WERI-Rb-1 (cell line): ENCODE measurements around the gene RMDN2.

ENCODE experiments used
- DNase-seq: peaks from one replicate; pipeline ENCODE4 v3.0.0-alpha.2; 2020
- H3K27ac ChIP-seq: fragments of 250-450 bp; sonication (Bioruptor Pico); 2 replicates; pipeline ENCODE4 v1.5.1; 2020; ENCODE audit warnings: mild to moderate bottlenecking, moderate library complexity
- H3K27me3 ChIP-seq: fragments of 250-450 bp; sonication (Bioruptor Pico); 2 replicates; pipeline ENCODE4 v1.5.1; 2021; ENCODE audit warnings: mild to moderate bottlenecking, low read depth, moderate library complexity; ENCODE audit not compliant: insufficient read depth, severe bottlenecking
- H3K36me3 ChIP-seq: fragments of 250-450 bp; sonication (Bioruptor Pico); 2 replicates; pipeline ENCODE4 v1.5.1; 2020; ENCODE audit warnings: mild to moderate bottlenecking, moderate library complexity
- H3K4me3 ChIP-seq: 2 replicates; pipeline ENCODE4 v1.5.1; 2011; ENCODE audit warnings: low read depth, mild to moderate bottlenecking, control low read depth, low read length
- H3K9me3 ChIP-seq: fragments of 250-450 bp; sonication (Bioruptor Pico); 2 replicates; pipeline ENCODE4 v1.5.1; 2021; ENCODE audit warnings: mild to moderate bottlenecking, moderate library complexity; ENCODE audit not compliant: severe bottlenecking
- TF ChIP-seq, protein P1 (sequence below): IDR thresholded peaks from 2 replicates; pipeline ENCODE4 v1.5.1; 2011; ENCODE audit warnings: low read depth, mild to moderate bottlenecking, control low read depth, inconsistent platforms, low read length

The RMDN2 gene

DNA sequence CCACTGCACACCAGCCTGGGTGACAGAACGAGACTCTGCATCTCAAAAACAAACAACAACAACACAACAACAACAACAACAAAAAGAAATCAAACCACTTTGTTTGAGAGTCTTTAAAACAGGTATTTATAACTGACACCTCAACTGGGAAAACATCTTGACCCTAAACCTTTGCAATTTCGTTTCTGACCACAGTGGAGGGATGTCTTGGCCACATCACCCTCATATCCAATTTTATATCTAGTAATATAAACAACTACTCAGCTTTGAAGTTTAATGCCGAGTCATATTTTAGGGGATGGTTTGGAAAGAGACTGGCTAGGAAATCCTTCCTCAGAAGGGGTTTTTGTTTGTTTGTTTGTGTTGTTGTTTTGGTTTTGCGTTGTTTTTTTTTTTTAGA lies 37.8 kb upstream of the RMDN2 start:
- Histone ChIP-seq H3K27me3 (no peaks in the 10 kb centered on the region), H3K9me3 (no peaks in the 10 kb centered on the region), H3K36me3 (no peaks in the 10 kb centered on the region), H3K4me3 (no peak overlapping the region), H3K27ac (no peak overlapping the region)
- no peak for DNase-seq
- TF ChIP-seq, protein P1, sequence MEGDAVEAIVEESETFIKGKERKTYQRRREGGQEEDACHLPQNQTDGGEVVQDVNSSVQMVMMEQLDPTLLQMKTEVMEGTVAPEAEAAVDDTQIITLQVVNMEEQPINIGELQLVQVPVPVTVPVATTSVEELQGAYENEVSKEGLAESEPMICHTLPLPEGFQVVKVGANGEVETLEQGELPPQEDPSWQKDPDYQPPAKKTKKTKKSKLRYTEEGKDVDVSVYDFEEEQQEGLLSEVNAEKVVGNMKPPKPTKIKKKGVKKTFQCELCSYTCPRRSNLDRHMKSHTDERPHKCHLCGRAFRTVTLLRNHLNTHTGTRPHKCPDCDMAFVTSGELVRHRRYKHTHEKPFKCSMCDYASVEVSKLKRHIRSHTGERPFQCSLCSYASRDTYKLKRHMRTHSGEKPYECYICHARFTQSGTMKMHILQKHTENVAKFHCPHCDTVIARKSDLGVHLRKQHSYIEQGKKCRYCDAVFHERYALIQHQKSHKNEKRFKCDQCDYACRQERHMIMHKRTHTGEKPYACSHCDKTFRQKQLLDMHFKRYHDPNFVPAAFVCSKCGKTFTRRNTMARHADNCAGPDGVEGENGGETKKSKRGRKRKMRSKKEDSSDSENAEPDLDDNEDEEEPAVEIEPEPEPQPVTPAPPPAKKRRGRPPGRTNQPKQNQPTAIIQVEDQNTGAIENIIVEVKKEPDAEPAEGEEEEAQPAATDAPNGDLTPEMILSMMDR, result no peak

DNA sequence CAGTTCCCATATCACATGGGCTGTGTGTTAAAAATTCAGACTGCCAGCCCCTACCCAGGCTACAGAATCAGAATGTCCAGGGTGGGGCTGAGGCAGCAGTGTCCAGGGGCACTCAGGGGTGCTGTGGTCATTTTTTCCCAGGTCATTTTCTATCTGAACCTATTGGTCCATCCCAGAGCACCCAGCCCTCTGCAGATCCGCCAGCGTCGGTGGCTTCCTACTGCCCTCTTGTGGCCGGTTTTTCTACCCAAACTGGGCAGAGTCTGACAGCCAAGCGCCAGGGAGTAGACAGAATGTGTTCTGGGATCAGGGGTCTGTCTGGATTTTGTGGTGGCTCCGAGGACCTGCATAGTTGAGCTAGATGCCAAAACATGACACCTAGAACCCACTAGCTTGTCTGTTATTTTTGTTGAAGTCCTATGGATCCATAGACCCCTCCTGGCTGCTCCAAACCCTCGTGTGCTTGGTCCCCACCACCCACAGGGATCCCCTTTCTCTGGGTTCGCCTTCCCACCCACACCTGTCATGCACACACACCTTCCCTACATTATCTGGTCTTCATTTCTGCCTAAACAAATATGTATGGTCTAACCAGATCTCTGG lies 34.1 kb upstream of the RMDN2 start:
- no peaks in the 10 kb centered on the region for H3K36me3 ChIP-seq
- DNase-seq, result peak; percentile 87

DNA sequence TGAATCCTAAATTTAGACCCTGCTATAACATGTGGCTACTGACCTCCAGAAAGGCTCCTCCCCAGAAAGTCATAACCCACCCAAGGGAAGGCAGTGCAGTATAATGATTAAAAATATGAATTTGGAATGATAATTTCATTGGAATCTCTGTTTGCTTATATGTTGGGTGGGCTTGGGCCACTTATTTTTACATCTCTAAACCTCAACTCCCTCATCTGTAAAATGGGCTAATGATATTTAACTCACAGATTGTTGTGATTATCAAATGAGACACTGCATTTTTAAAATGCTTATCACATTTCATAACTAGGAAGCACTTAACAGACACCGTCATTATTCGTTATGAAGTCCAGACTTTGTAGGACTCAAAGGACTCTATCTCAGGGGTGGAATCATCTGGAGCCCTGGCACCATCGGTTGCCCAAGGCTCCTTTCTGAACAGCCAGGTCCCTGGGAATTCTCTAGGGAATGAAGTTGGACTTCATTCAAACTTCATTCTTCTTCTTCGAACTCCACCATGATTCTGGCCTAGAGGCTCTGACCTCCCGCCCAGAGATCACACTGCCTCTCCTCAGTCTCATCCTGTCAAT lies 33.1 kb upstream of the RMDN2 start:
- H3K27ac ChIP-seq, result no peak overlapping the region
- no peaks in the 10 kb centered on the region for H3K9me3 ChIP-seq
- TF ChIP-seq, protein P1, result no peak
- DNase-seq, result no peak
- H3K4me3 ChIP-seq, result no peak overlapping the region
- H3K36me3 ChIP-seq, result no peaks in the 10 kb centered on the region
- H3K27me3 ChIP-seq, result no peaks in the 10 kb centered on the region

More for the DNA sequence above, 34.1 kb upstream of the RMDN2 start:
- TF ChIP-seq, protein P1, result peak; percentile 89
- H3K9me3 ChIP-seq, result no peaks in the 10 kb centered on the region
- H3K27ac ChIP-seq, result no peak overlapping the region
- H3K27me3 ChIP-seq, result no peaks in the 10 kb centered on the region
- H3K4me3 ChIP-seq, result no peak overlapping the region

DNA sequence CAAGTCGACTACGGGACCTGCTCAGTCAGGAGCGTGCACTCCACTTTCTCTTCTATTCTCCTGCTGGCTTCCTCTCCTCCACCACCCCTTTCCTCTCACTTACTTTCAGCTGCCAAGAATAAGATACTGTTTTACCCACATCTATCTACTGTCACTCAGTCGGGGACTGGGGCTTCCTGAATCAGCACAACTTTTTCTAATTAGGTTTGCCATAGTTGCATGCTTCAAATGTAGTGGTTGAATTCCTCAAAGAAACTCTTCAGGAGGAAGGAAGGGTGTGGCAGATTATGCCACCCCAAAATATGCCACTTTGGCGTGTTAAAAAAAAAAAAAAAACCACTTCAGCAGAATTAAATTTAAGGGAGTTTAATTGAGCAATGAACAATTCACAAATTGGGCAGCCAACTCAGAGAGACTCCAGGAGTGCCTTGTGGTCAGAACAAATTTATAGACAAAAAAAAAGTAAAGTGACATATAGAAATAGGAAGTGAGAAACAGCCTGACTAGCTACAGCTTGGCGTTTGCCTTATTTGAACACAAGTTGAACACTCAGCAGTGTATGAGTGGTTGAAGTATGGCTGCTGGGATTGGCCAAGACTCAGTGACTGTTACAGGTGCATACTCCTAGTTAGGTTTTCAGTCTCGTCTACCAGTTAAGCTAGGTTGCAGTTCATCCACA lies 32.5 kb upstream of the RMDN2 start:
- TF ChIP-seq, protein P1, result no peak
- DNase-seq, result no peak
- no peak overlapping the region for H3K4me3 ChIP-seq
- no peak overlapping the region for H3K27ac ChIP-seq
- H3K36me3 ChIP-seq, result no peaks in the 10 kb centered on the region
- no peaks in the 10 kb centered on the region for H3K27me3 ChIP-seq
- H3K9me3 ChIP-seq, result no peaks in the 10 kb centered on the region

DNA sequence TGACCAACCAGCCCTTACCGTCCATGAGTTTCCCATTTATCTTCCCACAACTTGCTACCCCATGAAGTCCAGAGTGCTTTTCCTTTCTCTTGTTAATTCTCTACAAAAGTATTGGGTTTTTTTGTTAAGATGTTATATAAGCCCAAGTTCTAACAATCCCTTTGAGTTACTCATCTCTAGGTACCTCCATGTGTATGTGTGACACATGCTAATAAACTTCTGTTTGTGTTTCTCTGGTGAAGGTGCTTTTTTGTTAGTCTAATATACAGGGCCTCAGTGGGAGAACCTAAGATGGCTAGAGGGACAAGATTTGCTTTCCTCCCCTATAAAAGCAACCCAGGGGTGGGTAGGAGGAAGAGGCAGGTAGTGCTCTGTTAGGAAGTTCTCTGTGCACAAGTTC lies 31.8 kb upstream of the RMDN2 start:
- TF ChIP-seq, protein P1, result no peak
- Histone ChIP-seq H3K4me3 (no peak overlapping the region), H3K27ac (no peak overlapping the region), H3K9me3 (no peaks in the 10 kb centered on the region), H3K36me3 (no peaks in the 10 kb centered on the region), H3K27me3 (no peaks in the 10 kb centered on the region)
- DNase-seq, result no peak

DNA sequence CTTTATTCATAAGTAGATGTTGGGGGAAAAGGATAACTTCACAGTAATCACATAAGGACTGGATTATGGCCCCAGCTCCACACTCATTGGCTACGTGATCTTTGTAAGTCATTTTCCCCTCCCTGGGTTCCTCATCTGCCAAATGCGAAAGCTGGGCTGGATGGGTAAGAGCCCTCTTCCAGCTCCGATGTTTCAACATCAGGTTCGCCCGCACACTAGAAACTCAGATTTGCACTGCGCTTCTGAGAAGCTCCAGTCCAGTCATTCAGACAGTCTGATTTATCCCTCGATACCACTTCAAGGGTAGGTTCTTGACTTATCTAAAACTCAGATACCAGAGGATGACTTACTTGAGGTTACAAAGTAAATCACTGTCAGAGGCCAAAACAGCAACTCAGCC lies 31.0 kb upstream of the RMDN2 start:
- Histone ChIP-seq H3K4me3 (no peak overlapping the region), H3K27me3 (no peaks in the 10 kb centered on the region), H3K9me3 (no peaks in the 10 kb centered on the region), H3K27ac (no peak overlapping the region), H3K36me3 (no peaks in the 10 kb centered on the region)
- TF ChIP-seq, protein P1, result no peak
- no peak for DNase-seq
